CD4-positive, alpha-beta T cell treated with Interleukin-4 for 1 hour (primary cell): ENCODE data around the gene GSTT4.
"Not testable (repeated sequence)": the region's sequence is repeated elsewhere in the genome, so short reads cannot be mapped to it uniquely, and the experiment has no call there.

Source experiments
- DNase-seq, 2 donors: peaks; one replicate each; pipeline ENCODE4 v3.0.0-alpha.2; 2020 to 2022

Gene GSTT4

GRCh38 chr22:23986089-23986488 lies 19.2 kb downstream of the GSTT4 start:
- not testable (repeated sequence) for DNase-seq

- DNase-seq, result peak in 1 of 2 donors; percentile 22
Measured at GRCh38 chr22:23984430-23984829, 20.8 kb downstream of the GSTT4 start.

- DNase-seq, result not testable (repeated sequence)
Measured at GRCh38 chr22:23980567-23980966, 24.7 kb downstream of the GSTT4 start.

GRCh38 chr22:23979557-23980240 lies 25.6 kb downstream of the GSTT4 start, which contains the start of gene GSTT2:
GSTT2 (plus strand) TSS chr22:23980134.
- DNase-seq, result not testable (repeated sequence)

- DNase-seq, result not testable (repeated sequence)
Measured at GRCh38 chr22:23977304-23977703, 27.9 kb downstream of the GSTT4 start.

GRCh38 chr22:23974836-23975352 lies 30.4 kb downstream of the GSTT4 start:
- DNase-seq, result not testable (repeated sequence)

GRCh38 chr22:23974345-23974744 lies 30.9 kb downstream of the GSTT4 start, which contains the start of gene DDT:
DDT (minus strand) TSS chr22:23974441; CDS start chr22:23974414, 27 bp downstream.
- DNase-seq, result not testable (repeated sequence)

- not testable (repeated sequence) for DNase-seq
Measured at GRCh38 chr22:23971927-23972326, 33.3 kb downstream of the GSTT4 start.

- DNase-seq, result no peak
Measured at GRCh38 chr22:23970816-23971486, 34.3 kb downstream of the GSTT4 start.

GRCh38 chr22:23970201-23970641 lies 35.0 kb downstream of the GSTT4 start:
- DNase-seq, result no peak

- DNase-seq, result no peak
Measured at GRCh38 chr22:23969071-23969470, 36.2 kb downstream of the GSTT4 start.

GRCh38 chr22:23966568-23966967 lies 38.7 kb downstream of the GSTT4 start, which contains the start of gene DDTL:
DDTL (plus strand) TSS chr22:23966888; CDS start chr22:23966915, 27 bp downstream.
- not testable (repeated sequence) for DNase-seq

GRCh38 chr22:23966094-23966493 lies 39.2 kb downstream of the GSTT4 start:
- DNase-seq, result not testable (repeated sequence)

- not testable (repeated sequence) for DNase-seq
Measured at GRCh38 chr22:23961084-23961771, 44.0 kb downstream of the GSTT4 start, which contains the start of gene GSTT2B. GSTT2B (minus strand) TSS chr22:23961195; CDS start chr22:23961131, 64 bp downstream.

GRCh38 chr22:23956301-23956900 lies 48.9 kb downstream of the GSTT4 start:
- peak; percentile 79 to 85 for DNase-seq

GRCh38 chr22:23955886-23956285 lies 49.4 kb downstream of the GSTT4 start:
- DNase-seq, result not testable (repeated sequence)

GRCh38 chr22:23954991-23955305 lies 50.3 kb downstream of the GSTT4 start:
- DNase-seq, result not testable (repeated sequence)

GRCh38 chr22:23954193-23954990 lies 50.9 kb downstream of the GSTT4 start:
- DNase-seq, result not testable (repeated sequence)

- DNase-seq, result not testable (repeated sequence)
Measured at GRCh38 chr22:23953485-23953884, 51.8 kb downstream of the GSTT4 start.

GRCh38 chr22:23952794-23953405 lies 52.4 kb downstream of the GSTT4 start:
- DNase-seq, result not testable (repeated sequence)

GRCh38 chr22:23951383-23951782 lies 53.9 kb downstream of the GSTT4 start:
- DNase-seq, result not testable (repeated sequence)
